Vagina (tissue), 2 donors: ENCODE measurements around the gene C15orf39.

ENCODE experiments used
- POLR2A ChIP-seq, 2 donors: fragments of 450-650 bp; IDR thresholded peaks; one replicate each; pipeline ENCODE4 v1.6.1; 2017; ENCODE audit warnings: antibody characterized with exemption in 2 of 2, mild to moderate bottlenecking in 2 of 2, moderate library complexity in 2 of 2
- TF ChIP-seq, protein P1 (sequence below), 3 experiments: fragments of 450-650 bp in 2 of 3; fragments of 200-600 bp in 1 of 3; sonication (generic) in 1 of 3; IDR thresholded peaks; one replicate each; pipeline ENCODE4 v1.5.1; 2017 to 2019; ENCODE audit warnings: antibody characterized with exemption in 3 of 3, mild to moderate bottlenecking in 2 of 3, moderate library complexity in 2 of 3

DNA sequence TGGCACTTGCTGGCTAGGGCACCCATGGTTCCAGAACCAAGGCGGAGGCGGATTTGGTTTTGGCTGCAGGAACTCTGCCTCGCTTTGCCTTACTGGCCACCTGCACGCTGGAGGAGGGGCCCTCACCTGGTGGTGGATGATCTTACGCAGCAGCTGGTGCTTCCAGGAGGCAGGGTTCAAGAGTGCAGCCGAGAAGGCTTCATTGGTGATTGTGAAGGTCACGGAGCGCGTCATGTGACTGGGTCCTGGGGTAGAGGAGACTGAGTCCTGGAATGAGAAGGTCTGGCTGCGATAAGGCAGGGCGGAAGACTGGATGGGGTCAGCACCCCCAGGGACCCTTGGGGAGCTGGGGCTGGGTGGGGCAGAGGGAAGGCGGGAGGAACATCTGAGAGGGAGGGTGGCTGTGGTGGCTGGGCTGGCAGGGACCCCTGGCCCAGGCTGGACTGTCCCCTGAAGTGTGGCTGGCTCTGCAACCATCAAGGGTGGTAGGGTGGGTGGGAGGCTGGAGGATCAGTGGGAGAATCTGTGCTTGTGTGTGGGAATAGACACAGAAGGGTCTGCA is 30.7 kb downstream of the C15orf39 start:
- TF ChIP-seq POLR2A (IDR thresholded peaks at IDR 0.05) = no peak
- TF ChIP-seq, protein P1, sequence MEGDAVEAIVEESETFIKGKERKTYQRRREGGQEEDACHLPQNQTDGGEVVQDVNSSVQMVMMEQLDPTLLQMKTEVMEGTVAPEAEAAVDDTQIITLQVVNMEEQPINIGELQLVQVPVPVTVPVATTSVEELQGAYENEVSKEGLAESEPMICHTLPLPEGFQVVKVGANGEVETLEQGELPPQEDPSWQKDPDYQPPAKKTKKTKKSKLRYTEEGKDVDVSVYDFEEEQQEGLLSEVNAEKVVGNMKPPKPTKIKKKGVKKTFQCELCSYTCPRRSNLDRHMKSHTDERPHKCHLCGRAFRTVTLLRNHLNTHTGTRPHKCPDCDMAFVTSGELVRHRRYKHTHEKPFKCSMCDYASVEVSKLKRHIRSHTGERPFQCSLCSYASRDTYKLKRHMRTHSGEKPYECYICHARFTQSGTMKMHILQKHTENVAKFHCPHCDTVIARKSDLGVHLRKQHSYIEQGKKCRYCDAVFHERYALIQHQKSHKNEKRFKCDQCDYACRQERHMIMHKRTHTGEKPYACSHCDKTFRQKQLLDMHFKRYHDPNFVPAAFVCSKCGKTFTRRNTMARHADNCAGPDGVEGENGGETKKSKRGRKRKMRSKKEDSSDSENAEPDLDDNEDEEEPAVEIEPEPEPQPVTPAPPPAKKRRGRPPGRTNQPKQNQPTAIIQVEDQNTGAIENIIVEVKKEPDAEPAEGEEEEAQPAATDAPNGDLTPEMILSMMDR (IDR thresholded peaks at IDR 0.05) = no peak
